ENCODE data around the gene PLA2G4D. TPM values are rescaled to one million over a fixed set of nuclear protein-coding genes. Genes with fewer than 3 reads are reported as not detected.

Gene PLA2G4D
- total and polyA plus RNA-seq, 2 donors (not counting 3 experiments of a cell fraction or from before 2014, with no cell fraction given): not detected

GRCh38 chr15:42059661-42060476 is 34.5 kb downstream of the PLA2G4D start:
- dilution Hi-C loops (cut with MboI; ENCODE audit: extremely low pct_ligation_motif_present, low sequenced_read_pairs) (no loop called here), intact Hi-C loops (cut with micrococcal nuclease) (loop anchor here (5.0 to 10.0 kb wide), 3 partner anchors 88 to 288 kb away; partner anchors contain the start of genes EHD4 and MAPKBP1)
- peak; percentile 63 for DNase-seq (ENCODE audit: low read depth, low spot score)
- Histone ChIP-seq H3K9me1 (replicated peaks; ENCODE audit: control insufficient read depth, extremely low read depth, insufficient read depth, low read length) (no peaks in the 10 kb centered on the region), H4K20me1 (replicated peaks; ENCODE audit: control insufficient read depth, extremely low read depth, insufficient read depth, low read length) (no peaks in the 10 kb centered on the region), H3K79me2 (ENCODE audit: control insufficient read depth, insufficient read depth, low read length) (no peaks in the 10 kb centered on the region), H3K27ac (ENCODE audit: insufficient read depth, low read depth, low read length) (no peak overlapping the region), H3K27me3 (ENCODE audit: control insufficient read depth in 2 of 2, insufficient read depth in 2 of 2, low read length in 2 of 2) (peaks cover 0 to 4% of the 10 kb centered on the region in 2 experiments), H3K36me3 (ENCODE audit: control insufficient read depth in 2 of 2, extremely low read depth in 1 of 2, insufficient read depth in 2 of 2, low read length in 2 of 2) (no peaks in the 10 kb centered on the region), H3K4me1 (ENCODE audit: control insufficient read depth, extremely low read depth, insufficient read depth, low read length) (peaks cover 4% of the 10 kb centered on the region), H3K4me2 (ENCODE audit: insufficient read depth, low read length) (no peak overlapping the region), H3K9me3 (replicated peaks; ENCODE audit: control insufficient read depth, insufficient read depth, low read length) (no peaks in the 10 kb centered on the region), H2AFZ (ENCODE audit: low read depth, low read length) (no peak overlapping the region), H3K4me3 (replicated peaks in 1 of 3; ENCODE audit: insufficient read depth in 1 of 3, low read depth in 1 of 3, low read length in 3 of 3) (no peak overlapping the region), H3K9ac (replicated peaks; ENCODE audit: extremely low read depth, insufficient read depth, low read length) (no peak overlapping the region)
- ChIA-PET CTCF (interaction anchor here (1.0 to 3.4 kb wide), 6 partner anchors 14 to 75 kb away, joined by 3 to 27 read pairs (median 10); no protein-coding TSS in a partner anchor), POLR2A (no interaction called here)
- FAIRE-seq: peak; percentile 90
- BruUV-seq (replicated peaks): no TSS peak
- TF ChIP-seq CTCF (IDR thresholded peaks at IDR 0.05; ENCODE audit: extremely low read depth in 1 of 2, insufficient read depth in 1 of 2, low read depth in 1 of 2, low read length in 2 of 2) (peak; percentile 83 to 88), MAX (IDR thresholded peaks at IDR 0.05; ENCODE audit: insufficient read depth, insufficient read length) (no peak)

GRCh38 chr15:42058791-42059190 is 35.6 kb downstream of the PLA2G4D start:
- H3K36me3 ChIP-seq (ENCODE audit: control insufficient read depth in 2 of 2, extremely low read depth in 1 of 2, insufficient read depth in 2 of 2, low read length in 2 of 2): no peaks in the 10 kb centered on the region
- no peak overlapping the region for H3K4me2 ChIP-seq (ENCODE audit: insufficient read depth, low read length)
- no peak overlapping the region for H3K4me3 ChIP-seq (replicated peaks in 1 of 3; ENCODE audit: insufficient read depth in 1 of 3, low read depth in 1 of 3, low read length in 3 of 3)
- H3K4me1 ChIP-seq (ENCODE audit: control insufficient read depth, extremely low read depth, insufficient read depth, low read length): peaks cover 4% of the 10 kb centered on the region
- peaks cover 0 to 4% of the 10 kb centered on the region in 2 experiments for H3K27me3 ChIP-seq (ENCODE audit: control insufficient read depth in 2 of 2, insufficient read depth in 2 of 2, low read length in 2 of 2)
- no peaks in the 10 kb centered on the region for H3K9me3 ChIP-seq (replicated peaks; ENCODE audit: control insufficient read depth, insufficient read depth, low read length)
- no peak overlapping the region for H2AFZ ChIP-seq (ENCODE audit: low read depth, low read length)
- intact Hi-C loops (cut with micrococcal nuclease): loop anchor here (5.0 to 10.0 kb wide), 3 partner anchors 86 to 286 kb away; partner anchors contain the start of genes EHD4 and MAPKBP1
- DNase-seq (ENCODE audit: low read depth, low spot score) (no peak), FAIRE-seq (no peak)
- no peak overlapping the region for H3K27ac ChIP-seq (ENCODE audit: insufficient read depth, low read depth, low read length)
- no peaks in the 10 kb centered on the region for H3K9me1 ChIP-seq (replicated peaks; ENCODE audit: control insufficient read depth, extremely low read depth, insufficient read depth, low read length)
- no peak overlapping the region for H3K9ac ChIP-seq (replicated peaks; ENCODE audit: extremely low read depth, insufficient read depth, low read length)
- no peaks in the 10 kb centered on the region for H3K79me2 ChIP-seq (ENCODE audit: control insufficient read depth, insufficient read depth, low read length)
- ChIA-PET CTCF (interaction anchor here (0.7 to 3.2 kb wide), 5 partner anchors 66 to 80 kb away, joined by 3 to 27 read pairs (median 8); no protein-coding TSS in a partner anchor), POLR2A (no interaction called here)
- dilution Hi-C loops (cut with MboI; ENCODE audit: extremely low pct_ligation_motif_present, low sequenced_read_pairs): no loop called here
- no TSS peak for BruUV-seq (replicated peaks)
- H4K20me1 ChIP-seq (replicated peaks; ENCODE audit: control insufficient read depth, extremely low read depth, insufficient read depth, low read length): no peaks in the 10 kb centered on the region
- TF ChIP-seq POLR2AphosphoS5 (IDR thresholded peaks at IDR 0.05; ENCODE audit: insufficient read depth, low read depth, low read length) (no peak), JUN (IDR thresholded peaks at IDR 0.05; ENCODE audit: borderline replicate concordance, insufficient read depth, insufficient read length, low read depth) (no peak), POLR2A (IDR thresholded peaks at IDR 0.05; ENCODE audit: low read depth, low read length) (no peak), FOS (IDR thresholded peaks at IDR 0.05; ENCODE audit: borderline replicate concordance, insufficient read depth, low read length) (no peak), MYC (IDR thresholded peaks at IDR 0.05; ENCODE audit: low read depth, low read length) (no peak)
